CD8-positive, alpha-beta memory T cell (primary cell): Measurements from ENCODE around the gene FAM118A. TPM values are rescaled to one million over a fixed set of nuclear protein-coding genes. Genes with fewer than 3 reads are reported as not detected.
"Not testable (repeated sequence)": the region's sequence is repeated elsewhere in the genome, so short reads cannot be mapped to it uniquely, and the experiment has no call there.

Experiments used
- CTCF ChIA-PET: fragments of 350-600 bp; sonication (Branson Sonifier 250); formaldehyde crosslinking; loops from one replicate; lab custom pipeline; 2021; ENCODE audit warnings: antibody characterized with exemption; lab: Charles Lee
- POLR2A ChIA-PET: fragments of 350-600 bp; sonication (Branson Sonifier 250); formaldehyde crosslinking; loops from one replicate; lab custom pipeline; 2021; ENCODE audit warnings: antibody characterized with exemption; lab: Charles Lee
- DNase-seq, 5 donors: peaks; one replicate each; pipeline versions ENCODE4 v3.0.0 to v3.0.0-alpha.2; 2020 to 2022; ENCODE audit warnings: mixed read lengths in 1 of 5
- H3K27ac ChIP-seq: one replicate; pipeline ENCODE4 v1.7.0; 2013; ENCODE audit warnings: low read depth, mild to moderate bottlenecking, low read length, moderate library complexity
- H3K27me3 ChIP-seq: 2 replicates; pipeline ENCODE4 v1.7.0; 2013; ENCODE audit warnings: low read length, mild to moderate bottlenecking; ENCODE audit not compliant: insufficient read depth, poor library complexity, severe bottlenecking
- H3K36me3 ChIP-seq: 2 replicates; pipeline ENCODE4 v1.7.0; 2013; ENCODE audit warnings: mild to moderate bottlenecking, low read length, moderate library complexity; ENCODE audit not compliant: insufficient read depth
- H3K4me1 ChIP-seq: 2 replicates; pipeline ENCODE4 v1.7.0; 2013; ENCODE audit warnings: mild to moderate bottlenecking, low read length, moderate library complexity; ENCODE audit not compliant: insufficient read depth
- H3K4me3 ChIP-seq: 2 replicates; pipeline ENCODE4 v1.7.0; 2013; ENCODE audit warnings: mild to moderate bottlenecking, low read length
- H3K9me3 ChIP-seq: 2 replicates; pipeline ENCODE4 v1.7.0; 2013; ENCODE audit warnings: mild to moderate bottlenecking, low read length
- H3K27ac Mint-ChIP-seq, 8 donors: one replicate each; pipeline ENCODE4 v1.8.0; 2020 to 2021; ENCODE audit warnings: mixed read lengths in 8 of 8, mild to moderate bottlenecking in 6 of 8, inconsistent platforms in 3 of 8, moderate library complexity in 3 of 8
- H3K27me3 Mint-ChIP-seq, 2 donors: one replicate each; pipeline ENCODE4 v1.8.0; 2020 to 2021; ENCODE audit warnings: mixed read lengths in 2 of 2, mild to moderate bottlenecking in 1 of 2, moderate library complexity in 1 of 2
- H3K36me3 Mint-ChIP-seq, 3 donors: one replicate each; pipeline ENCODE4 v1.8.0; 2020 to 2021; ENCODE audit warnings: mixed read lengths in 3 of 3, inconsistent platforms in 1 of 3, mild to moderate bottlenecking in 1 of 3
- H3K4me1 Mint-ChIP-seq, 3 donors: one replicate each; pipeline ENCODE4 v1.8.0; 2020 to 2021; ENCODE audit warnings: mixed read lengths in 3 of 3, inconsistent platforms in 1 of 3, mild to moderate bottlenecking in 1 of 3
- H3K4me3 Mint-ChIP-seq, 7 donors: one replicate each; pipeline ENCODE4 v1.8.0; 2020 to 2021; ENCODE audit warnings: mixed read lengths in 7 of 7, mild to moderate bottlenecking in 6 of 7, moderate library complexity in 4 of 7, inconsistent platforms in 2 of 7
- H3K9me3 Mint-ChIP-seq, 5 donors: one replicate each; pipeline ENCODE4 v1.8.0; 2020 to 2022; ENCODE audit warnings: mixed read lengths in 5 of 5, mild to moderate bottlenecking in 3 of 5, moderate library complexity in 2 of 5, inconsistent platforms in 1 of 5
- polyA plus RNA-seq: library from polyadenylated mRNA; unstranded; fragments of 300-500 nt; fragmentation: Illumina TruSeq; gene quantifications from one replicate; pipeline ENCODE4 v1.2.3, GENCODE V29; 2021
- total RNA-seq, 2 experiments: library from RNA; stranded (reverse); gene quantifications; one replicate each; pipeline ENCODE4 v1.2.3, GENCODE V29; 2021

FAM118A gene
- total and polyA plus RNA-seq, 3 experiments from 2014 or later = 27.8 to 28.4 (median 28.1) TPM

DNA sequence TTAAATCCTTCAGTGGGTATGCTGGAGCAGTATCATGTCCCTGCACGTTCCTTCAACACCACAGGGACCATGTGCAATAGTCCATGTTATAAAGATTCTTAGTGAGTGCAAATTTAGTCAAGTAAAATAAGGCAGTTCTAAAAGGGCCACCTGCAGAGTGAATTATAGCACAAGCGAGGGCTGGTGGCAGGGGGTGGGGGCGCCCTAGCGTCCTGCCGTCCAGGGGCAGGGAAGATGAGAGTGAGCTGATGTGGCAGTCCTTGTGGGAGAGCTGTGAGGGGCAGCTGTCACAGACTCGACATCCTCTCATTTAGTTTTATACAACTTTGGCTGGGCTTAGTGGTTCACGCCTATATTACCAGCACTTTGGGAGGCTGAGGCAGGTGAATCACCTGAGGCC lies 29.1 kb downstream of the FAM118A start:
- DNase-seq = no peak
- Mint-ChIP-seq H3K27me3 (no peaks in the 10 kb centered on the region), H3K4me1 (peaks cover 15 to 23% (median 18%) of the 10 kb centered on the region in 3 donors), H3K27ac (no peak overlapping the region), H3K9me3 (no peaks in the 10 kb centered on the region), H3K4me3 (no peak overlapping the region), H3K36me3 (peaks cover 16 to 89% (median 40%) of the 10 kb centered on the region in 3 donors)
- Histone ChIP-seq H3K36me3 (peaks cover 28% of the 10 kb centered on the region), H3K27ac (no peak overlapping the region), H3K4me1 (peaks cover 18% of the 10 kb centered on the region), H3K27me3 (no peaks in the 10 kb centered on the region), H3K9me3 (no peaks in the 10 kb centered on the region), H3K4me3 (no peak overlapping the region)
- POLR2A ChIA-PET = no interaction called here
- CTCF ChIA-PET = no interaction called here

GRCh38 chr22:45340323-45340722 lies 30.6 kb downstream of the FAM118A start:
- ChIA-PET POLR2A (interaction anchor here (0.6 kb wide), 1 partner anchor 15 kb away, joined by 3 read pairs; no protein-coding TSS in a partner anchor), CTCF (no interaction called here)
- Histone ChIP-seq H3K4me1 (peaks cover 18% of the 10 kb centered on the region), H3K27ac (no peak overlapping the region), H3K36me3 (peaks cover 23% of the 10 kb centered on the region), H3K4me3 (no peak overlapping the region), H3K9me3 (no peaks in the 10 kb centered on the region), H3K27me3 (no peaks in the 10 kb centered on the region)
- Mint-ChIP-seq H3K27me3 (no peaks in the 10 kb centered on the region), H3K36me3 (peaks cover 9 to 87% (median 38%) of the 10 kb centered on the region in 3 donors), H3K9me3 (no peaks in the 10 kb centered on the region), H3K4me1 (peaks cover 8 to 9% (median 9%) of the 10 kb centered on the region in 3 donors), H3K27ac (peak overlapping the region in 3 of 8 donors; percentile 29 to 58 (median 43)), H3K4me3 (no peak overlapping the region)
- DNase-seq = no peak

GRCh38 chr22:45341498-45341897 lies 31.8 kb downstream of the FAM118A start:
- Histone ChIP-seq H3K27me3 (no peaks in the 10 kb centered on the region), H3K4me3 (no peak overlapping the region), H3K4me1 (peaks cover 18% of the 10 kb centered on the region), H3K36me3 (peaks cover 17% of the 10 kb centered on the region), H3K9me3 (no peaks in the 10 kb centered on the region), H3K27ac (no peak overlapping the region)
- no peaks in the 10 kb centered on the region for H3K27me3 Mint-ChIP-seq
- peak overlapping the region in 1 of 7 donors; percentile 7 for H3K4me3 Mint-ChIP-seq
- peaks cover 7 to 79% (median 29%) of the 10 kb centered on the region in 3 donors for H3K36me3 Mint-ChIP-seq
- H3K4me1 Mint-ChIP-seq = peaks cover 8 to 9% (median 8%) of the 10 kb centered on the region in 3 donors
- CTCF ChIA-PET = no interaction called here
- peak in 2 of 5 donors; percentile 37 to 86 for DNase-seq
- POLR2A ChIA-PET = no interaction called here
- H3K27ac Mint-ChIP-seq = peak overlapping the region; percentile 44 to 85 (median 73)
- no peaks in the 10 kb centered on the region for H3K9me3 Mint-ChIP-seq

DNA sequence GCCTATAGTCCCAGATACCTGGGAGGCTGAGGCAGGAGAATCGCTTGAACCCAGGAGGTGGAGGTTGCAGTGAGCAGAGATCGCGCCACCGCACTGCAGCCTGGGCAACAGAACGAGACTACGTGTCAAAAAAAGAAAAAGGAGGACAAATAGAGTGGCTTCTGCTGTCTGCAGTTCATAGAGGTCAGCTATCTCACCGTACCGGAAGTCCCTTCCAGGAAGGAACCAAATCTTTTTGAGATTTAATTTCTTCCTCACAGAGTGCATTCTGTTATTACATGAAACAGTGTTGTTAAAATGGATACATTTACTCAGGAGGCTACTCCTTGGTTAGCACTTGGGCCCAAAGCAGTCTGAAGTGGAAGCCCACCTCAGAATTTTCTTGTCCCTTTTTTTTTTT lies 33.4 kb downstream of the FAM118A start:
- Histone ChIP-seq H3K9me3 (no peaks in the 10 kb centered on the region), H3K36me3 (peaks cover 10% of the 10 kb centered on the region), H3K27me3 (no peaks in the 10 kb centered on the region), H3K27ac (no peak overlapping the region), H3K4me1 (peaks cover 18% of the 10 kb centered on the region), H3K4me3 (no peak overlapping the region)
- H3K36me3 Mint-ChIP-seq = peaks cover 7 to 67% (median 16%) of the 10 kb centered on the region in 3 donors
- peak overlapping the region in 2 of 8 donors; percentile 38 to 57 for H3K27ac Mint-ChIP-seq
- ChIA-PET CTCF (no interaction called here), POLR2A (no interaction called here)
- H3K9me3 Mint-ChIP-seq = no peaks in the 10 kb centered on the region
- H3K4me1 Mint-ChIP-seq = peaks cover 8 to 9% (median 8%) of the 10 kb centered on the region in 3 donors
- no peak overlapping the region for H3K4me3 Mint-ChIP-seq
- no peak for DNase-seq
- no peaks in the 10 kb centered on the region for H3K27me3 Mint-ChIP-seq

DNA sequence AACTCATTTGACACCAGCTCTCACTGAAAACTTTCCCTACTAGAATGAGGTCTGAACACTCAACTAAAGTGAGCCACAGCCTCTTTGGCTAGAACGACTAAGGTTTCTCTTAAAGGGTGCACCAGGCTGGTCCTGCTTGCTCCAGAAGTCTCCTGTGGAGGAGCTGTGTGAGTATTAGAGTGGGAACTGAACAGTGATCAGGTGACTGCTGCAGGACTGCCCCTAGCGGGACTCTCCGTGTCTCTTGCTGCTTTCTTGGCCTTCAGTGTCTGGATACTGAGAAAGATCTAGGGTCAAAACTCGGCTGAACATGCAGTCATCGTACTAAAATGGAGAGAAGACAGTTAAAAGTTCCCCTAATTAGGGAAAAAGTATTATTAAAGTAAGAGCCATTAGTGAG lies 34.6 kb downstream of the FAM118A start:
- Mint-ChIP-seq H3K27me3 (no peaks in the 10 kb centered on the region), H3K9me3 (no peaks in the 10 kb centered on the region), H3K4me1 (peaks cover 8 to 9% (median 8%) of the 10 kb centered on the region in 3 donors), H3K36me3 (peaks cover 7 to 58% (median 16%) of the 10 kb centered on the region in 3 donors), H3K4me3 (no peak overlapping the region), H3K27ac (peak overlapping the region in 5 of 8 donors; percentile 2 to 80 (median 33))
- ChIA-PET CTCF (no interaction called here), POLR2A (no interaction called here)
- peaks cover 18% of the 10 kb centered on the region for H3K4me1 ChIP-seq
- no peak overlapping the region for H3K27ac ChIP-seq
- peaks cover 10% of the 10 kb centered on the region for H3K36me3 ChIP-seq
- DNase-seq = no peak
- no peaks in the 10 kb centered on the region for H3K27me3 ChIP-seq
- no peak overlapping the region for H3K4me3 ChIP-seq
- no peaks in the 10 kb centered on the region for H3K9me3 ChIP-seq

DNA sequence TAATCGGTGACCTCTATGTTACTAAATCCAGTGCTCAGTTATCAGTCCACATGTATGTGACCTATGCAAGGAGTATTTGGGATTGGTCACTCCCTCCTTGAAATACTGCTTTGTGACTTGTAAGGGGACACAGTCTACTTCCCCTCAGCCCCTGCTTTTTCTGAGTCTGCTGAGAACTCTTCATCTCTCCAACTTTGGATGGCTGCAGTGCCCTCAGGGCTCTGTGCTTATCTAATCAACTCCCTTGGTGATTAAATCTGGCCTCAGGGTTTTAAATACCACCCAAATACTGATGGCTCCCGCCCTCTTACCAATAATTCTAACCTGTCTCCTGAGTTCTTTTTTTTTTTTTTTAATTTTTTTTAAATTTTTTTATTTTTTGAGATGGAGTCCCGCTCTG lies 40.2 kb downstream of the FAM118A start:
- Mint-ChIP-seq H3K27ac (no peak overlapping the region), H3K4me3 (no peak overlapping the region), H3K27me3 (no peaks in the 10 kb centered on the region), H3K4me1 (no peaks in the 10 kb centered on the region), H3K36me3 (peaks cover 0 to 12% (median 2%) of the 10 kb centered on the region in 3 donors), H3K9me3 (no peaks in the 10 kb centered on the region)
- CTCF ChIA-PET = no interaction called here
- Histone ChIP-seq H3K27me3 (no peaks in the 10 kb centered on the region), H3K4me1 (no peaks in the 10 kb centered on the region), H3K36me3 (no peaks in the 10 kb centered on the region), H3K27ac (no peak overlapping the region), H3K4me3 (no peak overlapping the region), H3K9me3 (no peaks in the 10 kb centered on the region)
- DNase-seq = no peak
- POLR2A ChIA-PET = no interaction called here

GRCh38 chr22:45351956-45352355 lies 42.2 kb downstream of the FAM118A start:
- DNase-seq = no peak
- no peak overlapping the region for H3K4me3 Mint-ChIP-seq
- ChIA-PET POLR2A (no interaction called here), CTCF (no interaction called here)
- H3K4me3 ChIP-seq = no peak overlapping the region
- no peaks in the 10 kb centered on the region for H3K4me1 Mint-ChIP-seq
- H3K36me3 ChIP-seq = no peaks in the 10 kb centered on the region
- peaks cover 0 to 1% (median 0%) of the 10 kb centered on the region in 3 donors for H3K36me3 Mint-ChIP-seq
- no peaks in the 10 kb centered on the region for H3K27me3 Mint-ChIP-seq
- no peaks in the 10 kb centered on the region for H3K27me3 ChIP-seq
- H3K9me3 ChIP-seq = no peaks in the 10 kb centered on the region
- H3K27ac ChIP-seq = no peak overlapping the region
- H3K4me1 ChIP-seq = no peaks in the 10 kb centered on the region
- no peak overlapping the region for H3K27ac Mint-ChIP-seq
- H3K9me3 Mint-ChIP-seq = no peaks in the 10 kb centered on the region

- H3K36me3 Mint-ChIP-seq, H3K4me1 Mint-ChIP-seq, CTCF ChIA-PET, H3K9me3 ChIP-seq, H3K4me3 Mint-ChIP-seq, H3K9me3 Mint-ChIP-seq, POLR2A ChIA-PET, H3K27me3 ChIP-seq, DNase-seq, H3K4me3 ChIP-seq, H3K27ac Mint-ChIP-seq, H3K27ac ChIP-seq, H3K4me1 ChIP-seq, H3K27me3 Mint-ChIP-seq, H3K36me3 ChIP-seq: not testable (repeated sequence)
Observed at GRCh38 chr22:45352757-45353156, 43.0 kb downstream of the FAM118A start.
